ENCODE data around the gene ICOSLG. TPM values are rescaled to one million over a fixed set of nuclear protein-coding genes. Genes with fewer than 3 reads are reported as not detected.

ICOSLG gene
- total RNA-seq, 5 donors from 2014 or later (not counting 1 experiment from before 2014, with no cell fraction given): 7.9 to 16.7 (median 10.1) TPM

DNA sequence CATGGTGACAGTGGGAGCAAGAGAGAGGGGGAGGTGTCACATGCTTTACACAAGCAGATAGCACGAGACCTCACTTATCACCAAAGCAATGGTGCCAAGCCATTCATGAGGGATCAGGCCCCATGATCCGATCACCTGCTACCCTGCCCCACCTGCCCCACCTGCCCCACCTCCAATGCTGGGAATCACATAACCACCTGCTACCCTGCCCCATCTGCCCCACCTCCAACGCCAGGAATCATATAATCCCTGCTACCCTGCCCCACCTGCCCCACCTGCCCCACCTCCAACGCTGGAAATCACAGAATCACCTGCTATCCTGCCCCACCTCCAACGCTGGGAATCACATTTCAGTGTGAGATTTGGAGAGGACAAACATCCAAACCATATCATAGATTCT, 34.3 kb upstream of the ICOSLG start:
- H3K9me3 ChIP-seq: no peaks in the 10 kb centered on the region
- CTCF ChIA-PET: no interaction called here
- H3K36me3 ChIP-seq (ENCODE audit: control insufficient read depth in 2 of 2, extremely low read depth in 1 of 2, insufficient read depth in 1 of 2, low read length in 1 of 2): no peaks in the 10 kb centered on the region
- H3K27me3 Mint-ChIP-seq: no peaks in the 10 kb centered on the region
- H3K4me3 ChIP-seq (ENCODE audit: control insufficient read depth in 1 of 2, extremely low read depth in 1 of 2, low read length in 1 of 2): no peak overlapping the region
- no peaks in the 10 kb centered on the region for H3K36me3 Mint-ChIP-seq
- POLR2A ChIA-PET: no interaction called here
- 67% methylated on average over 2 of the region's 5 CpGs for WGBS (ENCODE audit: insufficient coverage)
- no peaks in the 10 kb centered on the region for H3K4me1 ChIP-seq (ENCODE audit: control insufficient read depth in 1 of 2, extremely low read depth in 1 of 2, insufficient read depth in 2 of 2, low read length in 2 of 2)
- H3K27me3 ChIP-seq (replicated peaks in 1 of 2; ENCODE audit: control insufficient read depth in 2 of 2, extremely low read depth in 1 of 2, insufficient read depth in 2 of 2, low read length in 1 of 2): peaks cover 0 to 18% of the 10 kb centered on the region in 2 experiments
- H3K4me1 Mint-ChIP-seq: no peaks in the 10 kb centered on the region
- H3K4me3 Mint-ChIP-seq: no peak overlapping the region
- H3K27ac ChIP-seq (ENCODE audit: low read length): no peak overlapping the region
- H3K27ac Mint-ChIP-seq: no peak overlapping the region
- ATAC-seq (replicated peaks in 1 of 4): no peak
- no peak for DNase-seq
- H3K9me3 Mint-ChIP-seq: no peaks in the 10 kb centered on the region

DNA sequence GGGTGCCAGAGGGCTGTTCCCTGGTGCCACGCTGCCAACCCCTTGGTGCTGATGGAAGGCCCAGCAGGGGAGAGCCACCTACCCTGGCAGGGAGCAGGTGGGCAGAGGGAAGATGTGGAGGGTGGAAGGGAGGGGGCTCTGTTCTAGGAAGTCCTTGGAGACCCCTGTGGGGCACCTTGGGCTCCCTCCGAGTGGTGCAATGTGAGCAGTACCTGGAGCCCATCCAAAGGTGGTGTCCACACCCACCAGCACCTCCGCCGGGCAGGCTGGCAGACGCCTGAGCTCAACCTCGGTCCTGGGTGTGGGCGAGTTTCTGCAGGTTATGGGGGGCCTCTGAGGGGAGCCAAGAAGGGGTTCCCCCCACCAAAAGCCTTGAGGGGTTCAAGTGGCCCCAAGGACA, 32.3 kb upstream of the ICOSLG start:
- no peak for DNase-seq
- no peak overlapping the region for H3K27ac Mint-ChIP-seq
- no peaks in the 10 kb centered on the region for H3K27me3 Mint-ChIP-seq
- no peaks in the 10 kb centered on the region for H3K4me1 ChIP-seq (ENCODE audit: control insufficient read depth in 1 of 2, extremely low read depth in 1 of 2, insufficient read depth in 2 of 2, low read length in 2 of 2)
- H3K4me1 Mint-ChIP-seq: no peaks in the 10 kb centered on the region
- ATAC-seq (replicated peaks in 1 of 4): no peak
- H3K36me3 ChIP-seq (ENCODE audit: control insufficient read depth in 2 of 2, extremely low read depth in 1 of 2, insufficient read depth in 1 of 2, low read length in 1 of 2): no peaks in the 10 kb centered on the region
- 100% methylated on average over 3 of the region's 7 CpGs for WGBS (ENCODE audit: insufficient coverage)
- H3K4me3 Mint-ChIP-seq: no peak overlapping the region
- H3K9me3 Mint-ChIP-seq: no peaks in the 10 kb centered on the region
- no peaks in the 10 kb centered on the region for H3K36me3 Mint-ChIP-seq
- no peak overlapping the region for H3K4me3 ChIP-seq (ENCODE audit: control insufficient read depth in 1 of 2, extremely low read depth in 1 of 2, low read length in 1 of 2)
- H3K27ac ChIP-seq (ENCODE audit: low read length): no peak overlapping the region
- ChIA-PET CTCF (interaction anchor here in 1 of 2 donors (0.5 kb wide), 1 partner anchor 216 kb away, joined by 4 read pairs; no protein-coding TSS in a partner anchor), POLR2A (no interaction called here)
- peaks cover 0 to 18% of the 10 kb centered on the region in 2 experiments for H3K27me3 ChIP-seq (replicated peaks in 1 of 2; ENCODE audit: control insufficient read depth in 2 of 2, extremely low read depth in 1 of 2, insufficient read depth in 2 of 2, low read length in 1 of 2)
- H3K9me3 ChIP-seq: no peaks in the 10 kb centered on the region

DNA sequence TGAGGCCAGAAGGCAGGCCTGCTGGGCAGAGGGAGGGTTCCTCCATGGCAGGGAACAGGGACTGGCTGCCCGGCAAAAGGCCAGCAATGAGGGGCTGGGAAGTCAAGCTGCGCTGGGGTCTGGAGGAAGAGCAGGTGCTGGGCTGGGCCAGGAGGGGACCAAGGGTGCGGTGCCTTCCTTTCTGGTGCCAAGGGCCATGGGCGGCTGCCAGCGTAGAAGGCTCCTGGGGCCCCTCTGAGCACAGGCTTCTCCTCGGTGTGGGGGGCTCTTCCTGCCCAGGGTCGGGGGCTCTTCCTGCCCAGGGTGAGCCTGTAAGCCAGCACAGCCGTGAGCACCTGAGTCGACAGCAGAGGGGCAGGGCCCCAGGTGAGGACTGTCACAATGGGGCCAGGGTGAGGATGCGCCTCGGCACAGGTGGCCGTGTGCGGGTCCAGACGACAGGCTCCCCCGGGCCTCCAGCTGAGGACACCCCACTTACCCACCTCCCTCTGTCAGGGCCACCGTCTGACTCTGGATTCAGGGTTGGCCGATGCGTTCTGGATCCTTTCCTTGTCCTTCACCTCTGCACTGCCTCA, 31.6 kb upstream of the ICOSLG start:
- Histone ChIP-seq H3K36me3 (ENCODE audit: control insufficient read depth in 2 of 2, extremely low read depth in 1 of 2, insufficient read depth in 1 of 2, low read length in 1 of 2) (no peaks in the 10 kb centered on the region), H3K4me3 (ENCODE audit: control insufficient read depth in 1 of 2, extremely low read depth in 1 of 2, low read length in 1 of 2) (no peak overlapping the region), H3K27ac (ENCODE audit: low read length) (no peak overlapping the region), H3K9me3 (no peaks in the 10 kb centered on the region), H3K4me1 (ENCODE audit: control insufficient read depth in 1 of 2, extremely low read depth in 1 of 2, insufficient read depth in 2 of 2, low read length in 2 of 2) (no peaks in the 10 kb centered on the region), H3K27me3 (replicated peaks in 1 of 2; ENCODE audit: control insufficient read depth in 2 of 2, extremely low read depth in 1 of 2, insufficient read depth in 2 of 2, low read length in 1 of 2) (peaks cover 0 to 18% of the 10 kb centered on the region in 2 experiments)
- Mint-ChIP-seq H3K27ac (no peak overlapping the region), H3K4me3 (no peak overlapping the region), H3K4me1 (no peaks in the 10 kb centered on the region), H3K27me3 (no peaks in the 10 kb centered on the region), H3K9me3 (no peaks in the 10 kb centered on the region), H3K36me3 (no peaks in the 10 kb centered on the region)
- ATAC-seq (replicated peaks in 1 of 4) (no peak), DNase-seq (no peak)
- POLR2A ChIA-PET: no interaction called here
- 90% methylated on average over 18 of the region's 18 CpGs for WGBS (ENCODE audit: insufficient coverage)
- CTCF ChIA-PET: interaction anchor here in 1 of 2 donors (0.5 kb wide), 1 partner anchor 217 kb away, joined by 4 read pairs; no protein-coding TSS in a partner anchor

DNA sequence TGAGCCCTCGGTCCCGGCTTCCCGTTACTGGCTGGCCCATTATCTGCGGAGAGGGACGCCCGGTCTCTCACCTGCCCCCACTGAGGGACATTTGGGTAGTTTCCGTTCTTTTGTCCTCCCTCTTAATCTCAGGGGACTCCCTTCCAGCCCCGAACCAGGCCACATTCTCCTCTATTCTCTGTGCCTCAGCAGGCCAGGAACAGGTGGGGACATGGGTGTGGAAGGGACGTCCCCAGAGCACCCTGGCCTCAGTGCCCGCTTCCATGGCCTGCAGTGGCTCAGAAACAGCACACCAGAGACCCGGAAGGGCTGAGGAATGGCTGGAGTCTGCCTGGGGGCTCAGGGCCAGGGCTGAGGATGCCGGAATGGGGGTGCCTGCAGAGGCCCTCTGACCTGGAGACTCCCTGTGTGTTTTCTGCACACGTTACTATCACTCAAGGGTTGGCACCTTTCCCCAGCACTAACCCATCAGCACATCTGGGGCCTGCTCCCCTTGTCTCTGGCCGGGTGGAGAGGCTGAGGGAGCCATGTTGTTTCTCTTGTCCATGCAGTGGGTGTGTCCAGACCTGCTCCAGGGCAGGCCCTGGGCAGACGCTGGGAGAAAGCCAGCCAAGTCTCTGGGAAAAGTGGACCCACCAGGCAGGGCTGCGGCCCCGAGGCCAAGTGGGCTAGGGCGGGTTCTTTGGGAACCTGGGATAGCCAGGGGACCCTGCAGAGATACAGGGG, 31.0 kb upstream of the ICOSLG start:
- no peaks in the 10 kb centered on the region for H3K4me1 Mint-ChIP-seq
- no peak overlapping the region for H3K27ac ChIP-seq (ENCODE audit: low read length)
- H3K9me3 Mint-ChIP-seq: no peaks in the 10 kb centered on the region
- H3K27ac Mint-ChIP-seq: no peak overlapping the region
- POLR2A ChIA-PET: no interaction called here
- H3K27me3 ChIP-seq (replicated peaks in 1 of 2; ENCODE audit: control insufficient read depth in 2 of 2, extremely low read depth in 1 of 2, insufficient read depth in 2 of 2, low read length in 1 of 2): peaks cover 0 to 19% of the 10 kb centered on the region in 2 experiments
- DNase-seq: no peak
- H3K27me3 Mint-ChIP-seq: no peaks in the 10 kb centered on the region
- CTCF ChIA-PET: no interaction called here
- no peaks in the 10 kb centered on the region for H3K4me1 ChIP-seq (ENCODE audit: control insufficient read depth in 1 of 2, extremely low read depth in 1 of 2, insufficient read depth in 2 of 2, low read length in 2 of 2)
- 77% methylated on average over 14 of the region's 18 CpGs for WGBS (ENCODE audit: insufficient coverage)
- no peak for ATAC-seq (replicated peaks in 1 of 4)
- H3K4me3 Mint-ChIP-seq: no peak overlapping the region
- no peak overlapping the region for H3K4me3 ChIP-seq (ENCODE audit: control insufficient read depth in 1 of 2, extremely low read depth in 1 of 2, low read length in 1 of 2)
- H3K36me3 Mint-ChIP-seq: no peaks in the 10 kb centered on the region
- no peaks in the 10 kb centered on the region for H3K36me3 ChIP-seq (ENCODE audit: control insufficient read depth in 2 of 2, extremely low read depth in 1 of 2, insufficient read depth in 1 of 2, low read length in 1 of 2)
- no peaks in the 10 kb centered on the region for H3K9me3 ChIP-seq

DNA sequence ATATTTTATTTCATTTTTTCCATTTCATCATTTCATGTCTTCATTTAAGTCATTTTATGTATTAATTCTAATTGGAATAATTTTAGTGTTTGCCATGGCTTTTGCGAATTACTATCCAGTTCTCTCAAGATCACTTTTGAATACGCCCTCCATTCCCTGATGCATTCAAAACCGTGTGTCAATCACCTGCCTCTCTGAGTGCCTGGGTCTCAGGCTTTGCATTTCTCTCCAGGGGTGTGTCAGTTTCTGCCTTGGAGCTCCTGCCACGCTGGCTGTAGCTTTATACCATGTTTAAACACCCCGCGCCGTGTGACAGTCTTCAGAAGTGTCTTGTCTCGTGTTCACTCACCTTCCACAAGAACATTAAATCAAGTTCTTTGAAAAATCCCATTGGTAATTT, 28.3 kb upstream of the ICOSLG start:
- Mint-ChIP-seq H3K9me3 (no peaks in the 10 kb centered on the region), H3K4me3 (no peak overlapping the region), H3K27ac (no peak overlapping the region), H3K27me3 (no peaks in the 10 kb centered on the region), H3K36me3 (no peaks in the 10 kb centered on the region), H3K4me1 (no peaks in the 10 kb centered on the region)
- Histone ChIP-seq H3K27ac (ENCODE audit: low read length) (no peak overlapping the region), H3K27me3 (replicated peaks in 1 of 2; ENCODE audit: control insufficient read depth in 2 of 2, extremely low read depth in 1 of 2, insufficient read depth in 2 of 2, low read length in 1 of 2) (peaks cover 0 to 20% of the 10 kb centered on the region in 2 experiments), H3K4me1 (ENCODE audit: control insufficient read depth in 1 of 2, extremely low read depth in 1 of 2, insufficient read depth in 2 of 2, low read length in 2 of 2) (no peaks in the 10 kb centered on the region), H3K9me3 (no peaks in the 10 kb centered on the region), H3K4me3 (ENCODE audit: control insufficient read depth in 1 of 2, extremely low read depth in 1 of 2, low read length in 1 of 2) (no peak overlapping the region), H3K36me3 (ENCODE audit: control insufficient read depth in 2 of 2, extremely low read depth in 1 of 2, insufficient read depth in 1 of 2, low read length in 1 of 2) (no peaks in the 10 kb centered on the region)
- ChIA-PET CTCF (no interaction called here), POLR2A (no interaction called here)
- DNase-seq: no peak
- 81% methylated on average over 2 of the region's 8 CpGs for WGBS (ENCODE audit: insufficient coverage)
- no peak for ATAC-seq (replicated peaks in 1 of 4)

DNA sequence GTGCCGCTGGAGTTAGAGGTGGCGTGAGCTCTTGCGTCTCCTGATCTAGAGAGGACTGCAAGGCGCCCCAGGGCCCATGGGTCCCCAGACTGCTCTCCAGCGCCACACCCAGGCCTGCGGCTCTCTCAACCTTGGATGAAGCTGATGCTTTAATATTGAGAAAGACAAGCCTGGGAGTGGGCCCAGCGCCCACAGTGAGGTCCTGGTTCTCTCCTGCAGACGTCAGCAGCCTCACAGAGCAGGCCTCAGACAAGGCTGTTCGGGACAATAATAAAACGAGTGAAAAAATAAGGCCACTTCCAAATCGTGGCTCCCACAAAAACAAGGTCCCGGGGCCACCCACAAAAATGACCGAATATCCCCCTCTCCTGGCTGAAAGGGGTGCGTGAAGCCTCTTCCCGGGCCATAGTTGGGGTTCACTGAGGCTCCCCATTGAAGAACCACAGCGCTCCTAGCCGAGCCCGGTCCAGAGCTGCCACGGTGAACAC, 27.0 kb upstream of the ICOSLG start:
- WGBS (ENCODE audit: insufficient coverage): 76% methylated on average over 15 of the region's 19 CpGs
- peaks cover 0 to 13% of the 10 kb centered on the region in 2 experiments for H3K27me3 ChIP-seq (replicated peaks in 1 of 2; ENCODE audit: control insufficient read depth in 2 of 2, extremely low read depth in 1 of 2, insufficient read depth in 2 of 2, low read length in 1 of 2)
- H3K4me1 ChIP-seq (ENCODE audit: control insufficient read depth in 1 of 2, extremely low read depth in 1 of 2, insufficient read depth in 2 of 2, low read length in 2 of 2): no peaks in the 10 kb centered on the region
- Mint-ChIP-seq H3K4me3 (no peak overlapping the region), H3K4me1 (no peaks in the 10 kb centered on the region), H3K9me3 (no peaks in the 10 kb centered on the region), H3K27me3 (no peaks in the 10 kb centered on the region), H3K36me3 (no peaks in the 10 kb centered on the region), H3K27ac (no peak overlapping the region)
- no peak overlapping the region for H3K4me3 ChIP-seq (ENCODE audit: control insufficient read depth in 1 of 2, extremely low read depth in 1 of 2, low read length in 1 of 2)
- H3K9me3 ChIP-seq: no peaks in the 10 kb centered on the region
- no peak overlapping the region for H3K27ac ChIP-seq (ENCODE audit: low read length)
- ATAC-seq (replicated peaks in 1 of 4): peak; percentile 31 to 53 (median 36)
- POLR2A ChIA-PET: no interaction called here
- peak in 12 of 35 experiments; percentile 4 to 48 (median 14) for DNase-seq
- no peaks in the 10 kb centered on the region for H3K36me3 ChIP-seq (ENCODE audit: control insufficient read depth in 2 of 2, extremely low read depth in 1 of 2, insufficient read depth in 1 of 2, low read length in 1 of 2)
- CTCF ChIA-PET: interaction anchor here in 1 of 2 donors (0.6 kb wide), 1 partner anchor 208 kb away, joined by 3 read pairs; no protein-coding TSS in a partner anchor
